GM12872 (cell line): ENCODE measurements around the gene MXRA8.

Experiments used
- CTCF ChIP-seq: IDR thresholded peaks from 3 replicates; pipeline ENCODE4 v1.5.1; 2011; ENCODE audit warnings: low read depth, mild to moderate bottlenecking, low read length, moderate library complexity; ENCODE audit not compliant: insufficient read depth

Gene MXRA8

GRCh38 chr1:1314237-1314586 lies 44.1 kb downstream of the MXRA8 start:
- no peak for TF ChIP-seq CTCF

GRCh38 chr1:1313500-1314236 lies 44.7 kb downstream of the MXRA8 start:
- no peak for TF ChIP-seq CTCF

- TF ChIP-seq CTCF = no peak
Measured at GRCh38 chr1:1312450-1313314, 45.7 kb downstream of the MXRA8 start.

- TF ChIP-seq CTCF = no peak
Measured at GRCh38 chr1:1311107-1312104, 46.9 kb downstream of the MXRA8 start.

GRCh38 chr1:1310476-1311053 lies 47.8 kb downstream of the MXRA8 start:
- no peak for TF ChIP-seq CTCF

GRCh38 chr1:1310109-1310385 lies 48.3 kb downstream of the MXRA8 start:
- TF ChIP-seq CTCF = no peak
